HepG2 (cell line): Measurements from ENCODE around the gene CAPN12. TPM values are rescaled to one million over a fixed set of nuclear protein-coding genes. Genes with fewer than 3 reads are reported as not detected.

Experiments
- ATM ChIP-seq: fragments of 450-650 bp; IDR thresholded peaks from 2 replicates; pipeline ENCODE4 v1.7.1; 2017; ENCODE audit warnings: mild to moderate bottlenecking, borderline replicate concordance
- CBX2 ChIP-seq, 2 experiments: fragments of 200-600 bp in 1 of 2; sonication (generic); formaldehyde crosslinking in 1 of 2; IDR thresholded peaks; 2 replicates each; pipeline versions ENCODE4 v1.7.0 to v1.8.1; 2018 to 2022; ENCODE audit warnings: low read depth in 2 of 2, low read length in 1 of 2, mild to moderate bottlenecking in 1 of 2, missing genetic modification reagents in 1 of 2
- CREM ChIP-seq, 2 experiments: sonication (generic) in 1 of 2; formaldehyde crosslinking in 1 of 2; IDR thresholded peaks; 2 replicates each; pipeline versions ENCODE4 v1.4.0 to v1.6.1; 2016 to 2020; ENCODE audit warnings: antibody characterized with exemption in 1 of 2, mild to moderate bottlenecking in 1 of 2, missing genetic modification reagents in 1 of 2
- NCOA1 ChIP-seq: sonication (generic); formaldehyde crosslinking; IDR thresholded peaks from 2 replicates; pipeline ENCODE4 v1.9.0; 2021; ENCODE audit warnings: missing genetic modification reagents
- SNAI1 ChIP-seq: sonication (generic); formaldehyde crosslinking; IDR thresholded peaks from 2 replicates; pipeline ENCODE4 v1.5.0; 2020; ENCODE audit warnings: mild to moderate bottlenecking, missing genetic modification reagents, borderline replicate concordance
- STAT5B ChIP-seq: sonication (generic); formaldehyde crosslinking; IDR thresholded peaks from 2 replicates; pipeline ENCODE4 v1.4.0; 2020; ENCODE audit warnings: missing genetic modification reagents
- TARDBP ChIP-seq: sonication (generic); formaldehyde crosslinking; IDR thresholded peaks from 2 replicates; pipeline ENCODE4 v1.8.0; 2022; ENCODE audit warnings: mild to moderate bottlenecking, missing genetic modification reagents
- TGIF2 ChIP-seq: IDR thresholded peaks from 2 replicates; pipeline ENCODE4 v1.6.1; 2016; ENCODE audit warnings: control low read depth, missing compliant biosample characterization
- TRAFD1 ChIP-seq: sonication (generic); formaldehyde crosslinking; IDR thresholded peaks from 2 replicates; pipeline ENCODE4 v1.5.1; 2020; ENCODE audit warnings: missing genetic modification reagents, mild to moderate bottlenecking, borderline replicate concordance
- ZBTB26 ChIP-seq: IDR thresholded peaks from 2 replicates; pipeline ENCODE4 v1.6.1; 2016; ENCODE audit warnings: missing compliant biosample characterization, missing genetic modification reagents, borderline replicate concordance
- ZBTB42 ChIP-seq: sonication (generic); formaldehyde crosslinking; IDR thresholded peaks from 2 replicates; pipeline ENCODE4 v1.5.0; 2020; ENCODE audit warnings: mild to moderate bottlenecking, missing genetic modification reagents
- ZEB1 ChIP-seq: IDR thresholded peaks from 2 replicates; pipeline ENCODE4 v1.6.1; 2012; ENCODE audit warnings: mild to moderate bottlenecking, low read depth, inconsistent platforms; ENCODE audit not compliant: insufficient replicate concordance
- ZNF124 ChIP-seq: sonication (generic); formaldehyde crosslinking; IDR thresholded peaks from 2 replicates; pipeline ENCODE4 v1.4.0; 2020; ENCODE audit warnings: missing genetic modification reagents
- ZNF230 ChIP-seq: sonication (generic); formaldehyde crosslinking; IDR thresholded peaks from 2 replicates; pipeline ENCODE4 v1.4.0; 2020; ENCODE audit warnings: mild to moderate bottlenecking, missing genetic modification reagents
- ZNF274 ChIP-seq: sonication (generic); formaldehyde crosslinking; IDR thresholded peaks from 2 replicates; pipeline ENCODE4 v1.5.1; 2020; ENCODE audit warnings: mild to moderate bottlenecking, missing genetic modification reagents
- ZNF367 ChIP-seq: sonication (generic); formaldehyde crosslinking; IDR thresholded peaks from 2 replicates; pipeline ENCODE4 v1.4.0; 2020; ENCODE audit warnings: missing genetic modification reagents, borderline replicate concordance
- ZNF431 ChIP-seq: sonication (generic); formaldehyde crosslinking; IDR thresholded peaks from 2 replicates; pipeline ENCODE4 v1.9.0; 2022; ENCODE audit warnings: missing genetic modification reagents, low read depth, mild to moderate bottlenecking, borderline replicate concordance
- ZNF446 ChIP-seq: sonication (generic); formaldehyde crosslinking; IDR thresholded peaks from 2 replicates; pipeline ENCODE4 v1.5.0; 2020; ENCODE audit warnings: mild to moderate bottlenecking, missing genetic modification reagents
- ZNF558 ChIP-seq: sonication (generic); formaldehyde crosslinking; IDR thresholded peaks from 2 replicates; pipeline ENCODE4 v1.9.0; 2022; ENCODE audit warnings: mild to moderate bottlenecking, missing genetic modification reagents, borderline replicate concordance
- ZNF747 ChIP-seq: sonication (generic); formaldehyde crosslinking; IDR thresholded peaks from 2 replicates; pipeline ENCODE4 v1.8.1; 2023; ENCODE audit warnings: missing genetic modification reagents, mild to moderate bottlenecking, borderline replicate concordance
- polyA plus RNA-seq, 8 experiments: library from polyadenylated mRNA; depleted of rRNA in 3 of 8; stranded (reverse) in 7 of 8; unstranded in 1 of 8; fragments of >200 nt; fragmentation: Illumina TruSeq in 4 of 8; extraction: Trizol in 4 of 8; gene quantifications; 2 replicates each; pipeline versions ENCODE4 v1.2.1 to v1.2.3, GENCODE V29; 2011 to 2016; ENCODE audit warnings: low read depth in 4 of 8, missing spikeins in 1 of 8, mixed read lengths in 1 of 8; ENCODE audit not compliant: insufficient read depth in 1 of 8
- total RNA-seq, 5 experiments: library from RNA; depleted of rRNA; stranded (reverse); fragments of >200 nt; fragmentation: Illumina TruSeq; extraction: Trizol; gene quantifications; 2 replicates each; pipeline ENCODE4 v1.2.3, GENCODE V29; 2016; ENCODE audit warnings: low read depth in 1 of 5
- TF ChIP-seq, protein P1 (sequence below): sonication (generic); formaldehyde crosslinking; IDR thresholded peaks from 2 replicates; pipeline ENCODE4 v1.5.0; 2020; ENCODE audit warnings: mild to moderate bottlenecking, missing genetic modification reagents
- TF ChIP-seq, protein P2 (sequence below): IDR thresholded peaks from 2 replicates; pipeline ENCODE4 v1.6.1; 2016; ENCODE audit warnings: missing genetic modification reagents, missing compliant biosample characterization
- TF ChIP-seq, protein P3 (sequence below): sonication (generic); formaldehyde crosslinking; IDR thresholded peaks from 2 replicates; pipeline ENCODE4 v1.8.1; 2023; ENCODE audit warnings: mild to moderate bottlenecking, missing genetic modification reagents

Gene CAPN12
- total and polyA plus RNA-seq, 2 of the 13 experiments (the other 11 are each of a cell fraction or from before 2014, with no cell fraction given) = 1.6 to 13.6 TPM

- TF ChIP-seq, protein P1, sequence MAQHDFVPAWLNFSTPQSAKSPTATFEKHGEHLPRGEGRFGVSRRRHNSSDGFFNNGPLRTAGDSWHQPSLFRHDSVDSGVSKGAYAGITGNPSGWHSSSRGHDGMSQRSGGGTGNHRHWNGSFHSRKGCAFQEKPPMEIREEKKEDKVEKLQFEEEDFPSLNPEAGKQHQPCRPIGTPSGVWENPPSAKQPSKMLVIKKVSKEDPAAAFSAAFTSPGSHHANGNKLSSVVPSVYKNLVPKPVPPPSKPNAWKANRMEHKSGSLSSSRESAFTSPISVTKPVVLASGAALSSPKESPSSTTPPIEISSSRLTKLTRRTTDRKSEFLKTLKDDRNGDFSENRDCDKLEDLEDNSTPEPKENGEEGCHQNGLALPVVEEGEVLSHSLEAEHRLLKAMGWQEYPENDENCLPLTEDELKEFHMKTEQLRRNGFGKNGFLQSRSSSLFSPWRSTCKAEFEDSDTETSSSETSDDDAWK (CRISPR knock-in tag) = no peak
- no peak for TF ChIP-seq ZNF367 (CRISPR knock-in tag)
- TF ChIP-seq ZNF446 (CRISPR knock-in tag) = no peak
- TF ChIP-seq ZNF747 (CRISPR knock-in tag) = no peak; the same call in 1 of the 2 replicates
- no peak for TF ChIP-seq ATM
- TF ChIP-seq SNAI1 (CRISPR knock-in tag) = no peak
- TF ChIP-seq ZNF558 (CRISPR knock-in tag) = no peak
- TF ChIP-seq TRAFD1 (CRISPR knock-in tag) = no peak
- no peak; the same call in 1 of the 2 replicates for TF ChIP-seq TGIF2 (CRISPR knock-in tag)
- no peak for TF ChIP-seq NCOA1 (CRISPR knock-in tag)
- no peak for TF ChIP-seq ZNF431 (CRISPR knock-in tag)
- no peak for TF ChIP-seq ZBTB42 (CRISPR knock-in tag)
- TF ChIP-seq CREM (IDR thresholded peaks at IDR 0.05) = peak; percentile 81; the same call in 1 of the 2 replicates
- no peak for TF ChIP-seq CREM (CRISPR knock-in tag; IDR thresholded peaks at IDR 0.05)
- TF ChIP-seq STAT5B (CRISPR knock-in tag) = no peak
- no peak for TF ChIP-seq CBX2 (IDR thresholded peaks at IDR 0.05; ENCODE audit: low read depth, low read length)
- no peak for TF ChIP-seq CBX2 (CRISPR knock-in tag; IDR thresholded peaks at IDR 0.05; ENCODE audit: low read depth)
- TF ChIP-seq ZEB1 = peak; percentile 74
- TF ChIP-seq TARDBP (CRISPR knock-in tag) = peak; percentile 96
- no peak for TF ChIP-seq ZNF230 (CRISPR knock-in tag)
- no peak for TF ChIP-seq ZNF274
- TF ChIP-seq, protein P2, sequence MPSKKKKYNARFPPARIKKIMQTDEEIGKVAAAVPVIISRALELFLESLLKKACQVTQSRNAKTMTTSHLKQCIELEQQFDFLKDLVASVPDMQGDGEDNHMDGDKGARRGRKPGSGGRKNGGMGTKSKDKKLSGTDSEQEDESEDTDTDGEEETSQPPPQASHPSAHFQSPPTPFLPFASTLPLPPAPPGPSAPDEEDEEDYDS (CRISPR knock-in tag) = peak; percentile 69
- TF ChIP-seq ZBTB26 (CRISPR knock-in tag) = no peak
- TF ChIP-seq, protein P3, sequence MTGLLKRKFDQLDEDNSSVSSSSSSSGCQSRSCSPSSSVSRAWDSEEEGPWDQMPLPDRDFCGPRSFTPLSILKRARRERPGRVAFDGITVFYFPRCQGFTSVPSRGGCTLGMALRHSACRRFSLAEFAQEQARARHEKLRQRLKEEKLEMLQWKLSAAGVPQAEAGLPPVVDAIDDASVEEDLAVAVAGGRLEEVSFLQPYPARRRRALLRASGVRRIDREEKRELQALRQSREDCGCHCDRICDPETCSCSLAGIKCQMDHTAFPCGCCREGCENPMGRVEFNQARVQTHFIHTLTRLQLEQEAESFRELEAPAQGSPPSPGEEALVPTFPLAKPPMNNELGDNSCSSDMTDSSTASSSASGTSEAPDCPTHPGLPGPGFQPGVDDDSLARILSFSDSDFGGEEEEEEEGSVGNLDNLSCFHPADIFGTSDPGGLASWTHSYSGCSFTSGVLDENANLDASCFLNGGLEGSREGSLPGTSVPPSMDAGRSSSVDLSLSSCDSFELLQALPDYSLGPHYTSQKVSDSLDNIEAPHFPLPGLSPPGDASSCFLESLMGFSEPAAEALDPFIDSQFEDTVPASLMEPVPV (CRISPR knock-in tag) = no peak; the same call in 1 of the 2 replicates
- peak; percentile 38; the same call in 1 of the 2 replicates for TF ChIP-seq ZNF124 (CRISPR knock-in tag)
These were observed 15.3 kb upstream of the CAPN12 start (continued) for GRCh38 chr19:38759590-38760003.
